HG03457 (cell line): Measurements from ENCODE around the gene CACNB4.
"Not testable (repeated sequence)": the region's sequence is repeated elsewhere in the genome, so short reads cannot be mapped to it uniquely, and the experiment has no call there.

Experiments
- ATAC-seq: cut with Tn5 transposase; IDR thresholded peaks from one replicate; pipeline ENCODE4 v1.9.1; 2021; ENCODE audit warnings: moderate number of reproducible peaks; ENCODE audit not compliant: unreplicated experiment

Gene CACNB4

DNA sequence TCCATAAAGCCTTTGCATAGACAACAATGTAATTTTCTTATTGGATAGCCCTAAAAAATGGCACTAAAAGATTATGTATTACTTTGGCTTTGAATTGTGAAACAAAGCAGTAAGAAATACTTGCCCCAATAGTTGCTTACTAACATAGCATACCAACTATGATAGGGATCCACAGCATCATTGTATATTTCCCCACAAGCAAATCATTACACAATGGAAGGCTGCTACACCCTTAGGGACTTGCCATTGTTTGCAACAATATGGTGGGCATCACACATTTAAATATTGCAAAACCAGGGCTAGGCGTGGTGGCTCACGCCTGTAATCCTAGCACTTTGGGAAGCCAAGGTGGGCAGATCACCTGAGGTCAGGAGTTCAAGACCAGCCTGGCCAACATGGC lies 74.4 kb downstream of the CACNB4 start:
- ATAC-seq: no peak

DNA sequence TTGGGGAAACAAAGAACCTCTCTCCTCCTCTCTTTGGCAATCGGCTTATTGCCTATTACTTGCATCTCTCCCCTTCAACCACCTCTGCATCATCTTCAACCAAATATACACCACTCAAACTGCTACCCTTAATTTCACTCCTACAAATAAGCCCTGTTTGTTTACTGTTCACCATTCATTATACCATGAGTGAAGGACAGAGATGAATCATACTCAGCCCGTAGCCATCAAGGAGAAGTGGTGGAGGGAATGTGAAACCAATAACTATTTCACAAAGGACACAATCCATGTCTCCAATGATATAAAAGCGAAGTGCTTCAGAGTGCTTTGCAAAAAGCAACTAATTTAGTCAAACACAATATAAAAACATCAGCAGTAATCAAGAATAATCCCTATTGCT lies 76.8 kb downstream of the CACNB4 start:
- no peak for ATAC-seq

DNA sequence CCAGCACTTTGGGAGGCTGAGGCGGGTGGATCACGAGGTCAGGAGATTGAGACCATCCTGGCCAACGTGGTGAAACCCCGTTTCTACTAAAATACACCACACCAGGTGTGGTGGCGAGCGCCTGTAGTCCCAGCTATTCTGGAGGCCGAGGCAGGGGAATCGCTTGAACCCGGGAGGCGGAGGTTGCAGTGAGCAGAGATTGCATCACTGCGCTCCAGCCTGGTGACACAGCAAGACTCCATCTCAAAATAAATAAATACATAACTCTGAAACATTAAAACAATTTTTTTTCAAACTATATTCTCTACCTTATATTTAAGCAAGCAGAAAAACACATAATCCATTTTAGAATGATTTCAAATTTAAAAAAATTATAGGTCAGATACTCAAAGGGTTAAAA lies 77.8 kb downstream of the CACNB4 start:
- not testable (repeated sequence) for ATAC-seq

DNA sequence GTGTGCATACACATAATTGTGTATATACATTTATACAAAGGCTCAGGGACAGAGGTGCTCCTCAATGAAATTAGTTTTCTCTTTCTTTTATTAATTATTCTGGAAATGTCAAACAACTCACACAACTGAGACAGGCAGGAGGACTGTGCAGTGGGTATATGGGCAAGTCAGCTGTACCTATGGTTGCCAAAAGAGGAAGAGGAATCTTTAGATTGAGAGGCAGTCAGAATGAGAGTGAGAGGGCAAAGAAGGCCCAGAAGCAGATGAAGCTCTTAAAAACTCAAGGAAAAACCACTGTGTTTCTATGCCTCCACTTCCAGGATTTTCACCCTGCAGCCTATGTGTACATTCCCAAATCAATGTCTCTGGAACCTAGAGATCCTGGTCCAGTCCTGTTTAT lies 79.1 kb downstream of the CACNB4 start:
- no peak for ATAC-seq

DNA sequence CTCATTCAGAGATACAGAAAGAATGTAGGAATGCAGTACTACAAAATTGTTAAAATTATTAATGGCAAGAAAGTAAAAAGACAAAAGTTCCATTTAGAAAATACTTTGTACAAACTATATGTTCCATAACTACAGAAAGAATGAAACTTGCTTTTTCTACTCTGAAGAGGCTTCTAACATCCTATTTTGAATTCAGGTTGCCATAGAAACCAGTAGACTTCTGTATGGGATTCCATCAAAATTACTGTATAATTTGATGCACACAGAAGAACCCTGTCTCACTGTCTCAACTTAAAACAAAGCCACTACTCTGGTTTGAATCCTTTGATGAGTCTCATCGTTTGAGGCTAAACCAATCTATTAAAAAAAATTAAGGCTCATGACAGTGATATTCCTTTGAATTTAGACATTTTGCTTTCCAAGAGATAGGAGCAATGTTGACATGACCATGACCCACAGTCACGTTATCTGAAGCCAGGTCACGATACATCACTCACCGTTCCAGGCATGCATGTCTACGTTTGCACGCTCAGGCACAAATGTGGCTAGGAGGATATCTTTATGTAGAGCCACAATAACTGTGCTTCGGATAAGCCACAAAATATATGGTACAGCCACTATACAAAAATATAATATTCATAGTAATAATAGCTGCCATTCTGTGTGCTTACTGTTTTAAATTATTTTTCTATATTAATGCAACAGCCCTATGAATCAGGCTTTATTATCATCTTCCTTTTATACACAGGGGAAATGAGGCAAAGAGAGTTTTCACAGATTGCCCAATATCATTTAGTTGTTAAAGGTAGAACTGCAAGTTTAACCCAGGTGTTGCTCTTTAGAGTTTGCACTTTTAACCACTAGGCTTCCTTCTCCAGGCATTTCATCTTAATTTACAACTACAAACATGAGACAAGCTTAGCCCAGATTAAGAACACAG lies 82.4 kb downstream of the CACNB4 start:
- ATAC-seq: no peak

DNA sequence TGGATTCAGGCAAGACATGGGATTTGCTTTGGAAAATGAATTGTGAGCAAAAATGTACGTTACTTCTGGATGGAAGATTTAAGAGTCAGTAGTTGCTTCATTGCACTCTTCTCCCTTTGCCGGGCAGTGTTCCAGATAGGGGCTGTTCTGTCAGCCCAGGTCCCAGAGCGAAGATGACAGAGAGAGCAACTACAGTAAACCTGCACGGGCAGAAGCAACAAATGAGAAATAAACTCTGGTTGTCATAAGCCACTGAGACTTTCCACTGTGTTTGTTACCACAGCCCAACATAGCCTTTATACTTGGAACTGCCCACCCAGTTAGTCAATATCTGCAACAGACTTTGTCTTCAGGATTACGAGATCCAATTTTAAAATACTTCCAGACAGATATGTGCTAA lies 83.3 kb downstream of the CACNB4 start:
- no peak for ATAC-seq

DNA sequence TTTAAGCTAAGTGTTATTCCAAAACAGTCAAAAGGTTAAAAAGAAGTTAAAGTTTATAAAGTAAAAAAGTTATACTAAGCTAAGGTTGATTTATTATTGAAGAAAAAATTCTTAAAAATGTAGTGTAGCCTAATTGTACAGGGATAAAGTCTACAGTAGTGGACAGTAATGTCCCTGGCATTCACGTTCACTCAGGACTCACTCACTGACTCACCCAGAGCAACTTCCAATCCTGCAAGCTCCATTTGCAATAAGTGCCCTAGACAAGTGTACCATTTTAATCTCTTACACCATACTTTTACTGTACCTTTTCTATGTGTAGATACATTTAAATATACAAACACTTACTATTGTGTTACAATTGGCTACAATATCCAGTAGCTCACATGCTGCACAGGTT lies 86.1 kb downstream of the CACNB4 start:
- no peak for ATAC-seq

DNA sequence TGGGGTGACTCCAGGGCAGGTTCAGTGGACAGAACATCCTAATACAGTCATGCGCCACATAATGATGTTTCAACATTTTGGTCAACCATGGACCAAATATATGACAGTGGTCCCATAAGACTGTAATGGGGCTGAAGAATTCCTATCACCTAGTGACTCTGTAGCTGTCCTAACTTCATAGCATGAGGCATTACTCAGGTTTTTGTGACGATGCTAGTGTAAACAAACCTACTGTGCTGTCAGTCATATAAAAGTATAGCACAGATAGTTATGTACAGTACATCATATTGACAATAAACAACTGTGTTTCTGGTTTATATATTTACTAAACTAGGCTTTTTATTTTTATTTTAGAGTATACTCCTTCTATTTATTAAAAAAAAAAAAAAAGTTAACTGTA lies 87.1 kb downstream of the CACNB4 start:
- no peak for ATAC-seq

DNA sequence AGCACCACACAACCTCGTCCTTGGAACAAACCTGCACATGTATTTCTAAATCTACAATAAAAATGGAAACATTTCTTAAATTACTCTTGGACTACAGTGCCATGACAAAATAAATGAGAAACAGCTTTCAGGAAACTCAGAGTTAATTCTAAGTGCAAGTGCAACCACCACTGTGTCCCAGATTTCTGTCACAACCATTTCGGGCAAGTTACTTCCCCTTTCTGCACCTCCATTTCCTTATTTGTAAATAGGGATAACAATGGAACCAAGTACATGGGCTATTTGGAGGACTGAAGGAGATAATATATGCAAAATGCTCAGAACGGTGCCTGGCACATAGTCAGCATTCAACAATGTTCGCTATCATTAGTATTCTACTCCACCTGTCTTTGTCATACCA lies 93.2 kb downstream of the CACNB4 start:
- ATAC-seq: no peak

DNA sequence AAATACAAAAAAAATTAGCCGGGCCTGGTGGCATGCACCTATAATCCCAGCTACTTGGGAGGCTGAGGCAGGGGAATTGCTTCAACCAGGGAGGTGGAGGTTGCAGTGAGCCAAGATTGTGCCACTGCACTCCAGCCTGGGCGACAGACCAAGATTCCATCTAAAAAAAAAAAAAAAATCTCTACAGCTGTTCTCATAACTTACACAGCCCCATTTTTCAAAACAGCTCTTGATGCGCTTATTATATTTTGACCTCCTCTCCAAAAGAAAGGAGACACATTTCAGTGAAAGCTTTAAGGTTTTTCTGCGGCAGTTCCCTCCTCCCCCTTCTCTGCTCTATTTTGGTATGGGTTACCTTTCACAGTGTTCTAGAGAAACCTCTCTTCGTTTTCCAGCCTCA lies 95.6 kb downstream of the CACNB4 start:
- ATAC-seq: not testable (repeated sequence)

DNA sequence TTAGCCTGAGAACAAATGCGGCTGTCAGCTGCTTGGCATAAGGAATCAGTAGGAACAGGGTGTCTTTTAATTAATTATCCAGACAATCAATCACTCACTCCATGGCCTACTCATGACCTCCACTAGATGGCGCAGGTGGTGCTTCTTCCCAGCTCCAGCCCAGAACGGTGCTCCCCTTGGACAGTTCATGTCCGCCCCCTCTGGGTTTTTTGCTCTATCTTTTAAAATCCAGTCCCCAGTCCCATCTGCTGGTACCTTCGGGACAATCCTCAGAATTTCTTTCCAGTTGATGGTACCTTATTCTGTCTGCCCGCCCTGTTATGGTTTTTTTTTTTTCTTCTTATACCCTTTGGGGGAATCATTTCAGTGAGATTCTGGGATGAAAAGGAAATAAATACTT lies 99.8 kb downstream of the CACNB4 start:
- peak; percentile 84 for ATAC-seq

DNA sequence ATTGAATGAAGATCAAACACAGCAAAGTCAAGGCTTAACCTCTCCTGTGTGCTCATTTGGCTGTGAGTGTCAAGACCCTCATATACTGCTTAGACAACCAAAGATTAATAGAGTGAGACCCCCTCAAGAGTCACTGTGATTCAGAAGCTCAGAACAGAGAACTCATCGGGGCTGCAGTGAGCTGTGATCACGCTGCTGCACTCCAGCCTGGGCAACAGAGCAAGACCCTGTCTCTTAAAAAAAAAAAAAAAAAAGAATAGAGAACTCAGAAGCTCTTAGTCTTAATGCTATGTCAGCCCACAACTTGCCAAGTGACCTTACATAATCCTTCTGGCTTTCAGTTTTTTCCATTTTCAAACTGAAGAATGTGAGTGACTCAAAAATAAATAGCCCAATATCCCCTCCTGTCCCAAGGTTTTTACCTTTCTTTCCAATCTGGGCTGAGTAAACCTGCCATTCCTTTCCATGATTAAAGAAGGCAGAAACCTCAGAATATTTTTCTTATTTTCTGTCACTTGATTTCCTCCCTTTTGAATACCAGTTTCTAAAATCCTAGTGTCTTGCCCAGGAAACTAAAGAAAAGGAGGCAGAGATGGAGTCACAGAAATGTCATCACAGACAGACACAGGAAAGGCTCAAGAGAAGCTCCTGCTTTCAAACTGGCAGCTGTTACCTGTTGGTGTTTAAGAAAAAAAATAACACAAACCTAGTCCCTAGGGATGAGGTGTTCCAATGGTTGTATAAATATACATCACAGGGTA lies 102.4 kb downstream of the CACNB4 start:
- ATAC-seq: no peak

DNA sequence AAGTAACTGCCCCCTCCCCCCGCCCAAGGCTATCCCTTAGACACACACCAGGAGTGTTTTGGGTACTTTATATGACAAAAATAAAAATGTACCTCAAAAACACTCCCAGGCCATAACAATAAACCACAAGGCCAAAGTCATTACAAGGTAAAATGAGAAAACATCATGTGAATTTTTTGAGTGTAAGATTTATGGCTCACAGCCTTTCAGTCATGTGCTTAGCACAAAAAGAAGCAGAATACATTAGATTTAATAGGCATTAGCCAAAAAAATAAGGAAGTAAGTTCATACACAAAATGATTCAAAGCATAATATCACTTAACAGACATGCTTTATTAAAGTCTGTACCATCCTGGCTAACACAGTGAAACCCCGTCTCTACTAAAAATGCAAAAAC lies 103.7 kb downstream of the CACNB4 start:
- ATAC-seq: no peak

DNA sequence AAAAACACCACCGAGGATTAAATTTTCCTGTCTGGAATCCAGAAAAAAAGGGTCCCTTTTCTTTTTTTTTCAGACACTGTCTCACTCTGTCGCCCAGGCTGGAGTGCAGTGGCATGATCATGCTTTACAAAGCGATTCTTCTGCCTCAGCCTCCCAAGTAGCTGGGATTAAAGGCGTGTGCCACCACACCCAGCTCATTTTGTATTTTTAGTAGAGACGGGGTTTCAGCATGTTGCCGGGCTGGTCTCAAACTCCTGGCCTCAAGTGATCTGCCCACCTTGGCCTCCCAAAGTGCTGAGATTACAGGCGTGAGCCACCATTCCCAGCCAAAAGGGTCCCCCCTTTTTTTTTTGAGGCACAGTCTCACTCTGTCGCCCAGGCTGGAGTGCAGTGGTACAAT lies 104.7 kb downstream of the CACNB4 start:
- ATAC-seq: not testable (repeated sequence)

DNA sequence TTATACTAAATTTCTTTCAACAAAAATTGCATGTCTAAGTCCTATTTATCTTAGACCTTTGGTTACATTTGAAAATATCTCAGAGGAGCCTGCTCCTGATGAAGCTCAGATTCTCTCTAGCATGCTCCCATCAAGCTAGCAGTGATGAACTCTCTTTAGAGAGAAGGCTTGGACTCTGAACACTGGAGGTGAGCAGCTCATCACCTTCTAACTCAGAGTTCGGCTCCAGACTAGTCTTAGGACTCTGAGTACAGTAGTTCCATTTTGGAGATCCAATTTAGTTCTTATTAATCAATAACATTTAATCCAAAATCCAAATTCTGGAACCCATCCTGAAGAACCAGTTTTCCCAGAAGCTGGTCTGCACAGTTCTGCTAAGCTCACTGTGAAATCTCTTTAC lies 107.8 kb downstream of the CACNB4 start:
- no peak for ATAC-seq

DNA sequence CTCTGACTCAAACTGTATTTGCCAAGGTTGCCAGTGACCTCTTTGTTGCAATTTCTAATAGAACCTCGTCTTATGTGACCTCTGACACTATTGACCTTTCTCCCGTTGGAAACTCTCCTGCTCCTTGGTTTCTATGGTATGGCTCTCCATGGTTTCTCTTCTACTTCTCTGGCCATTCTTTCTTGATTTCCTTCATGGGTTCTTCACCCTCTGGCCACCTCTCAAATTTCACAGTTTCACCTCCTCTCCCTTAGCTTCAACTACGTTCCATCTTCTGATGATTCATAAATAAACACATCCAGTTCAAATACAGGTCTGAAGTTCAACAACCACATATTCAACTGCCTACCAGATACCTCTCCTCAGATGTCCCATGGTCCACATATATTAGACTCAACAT lies 109.5 kb downstream of the CACNB4 start:
- no peak for ATAC-seq

DNA sequence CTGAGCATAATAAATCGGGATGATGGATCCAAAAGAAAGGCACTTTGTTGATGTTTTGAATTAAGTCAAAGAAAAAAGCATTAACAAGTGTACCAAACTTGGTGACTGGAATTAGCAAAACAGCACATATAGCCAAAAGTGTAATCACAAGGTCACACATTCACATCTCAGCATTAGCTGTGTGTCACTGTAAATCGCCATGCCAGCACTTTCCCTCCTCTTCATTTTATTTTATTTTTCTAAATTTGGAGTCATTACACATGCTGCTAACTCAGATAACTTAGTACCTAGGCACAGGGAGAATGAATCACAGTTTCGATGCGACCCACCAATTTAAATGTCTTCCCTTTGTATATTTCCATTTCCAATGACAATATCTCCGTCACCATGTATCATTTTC lies 111.4 kb downstream of the CACNB4 start:
- no peak for ATAC-seq

DNA sequence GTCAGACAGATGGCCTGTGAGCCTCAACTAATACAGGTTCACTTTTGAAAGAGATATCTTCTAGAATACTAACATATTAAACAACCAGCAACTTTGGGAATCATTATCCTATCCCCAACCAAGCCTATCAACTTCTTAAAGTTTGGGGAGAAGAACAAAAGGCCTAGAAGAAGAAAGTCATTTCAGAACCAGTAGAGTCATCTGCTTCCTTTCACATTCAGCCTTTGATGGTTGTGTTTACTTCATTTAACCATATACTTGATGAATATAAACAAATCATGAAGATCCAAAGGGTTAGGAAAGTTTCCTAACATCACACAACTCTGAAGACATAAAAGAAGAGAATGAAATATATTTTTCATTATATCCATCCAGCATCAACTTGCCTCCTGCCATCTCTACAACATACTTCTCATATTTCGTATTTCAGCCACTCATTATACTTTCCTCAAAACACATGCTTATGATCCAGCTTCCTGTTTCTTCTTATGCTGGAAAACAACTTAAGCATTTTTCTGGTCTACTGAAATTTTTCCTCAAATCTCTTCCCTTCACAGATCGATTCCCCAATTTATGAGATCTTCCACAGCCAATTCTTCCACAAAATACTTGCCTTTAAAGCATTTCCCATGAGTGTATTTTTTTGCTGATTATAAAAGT lies 114.3 kb downstream of the CACNB4 start:
- no peak for ATAC-seq

DNA sequence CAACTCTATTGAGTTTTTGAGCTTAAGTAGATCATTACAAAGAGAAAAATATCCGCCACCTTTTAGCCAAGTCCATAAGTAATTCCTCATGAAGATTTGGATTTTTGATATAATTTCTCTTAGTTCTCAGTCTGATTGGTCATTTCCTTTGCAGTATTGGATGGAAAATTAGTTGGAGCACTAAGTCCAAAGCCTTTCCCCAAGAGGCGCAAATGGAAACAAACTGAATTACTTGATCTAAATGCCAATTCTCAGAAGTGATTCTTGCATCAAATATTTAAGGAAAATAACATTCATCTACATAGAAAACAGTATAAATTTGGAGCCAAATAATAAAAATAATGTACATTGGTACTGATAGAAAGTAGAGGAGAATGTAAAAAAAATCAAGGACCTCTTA lies 115.6 kb downstream of the CACNB4 start:
- ATAC-seq: no peak

DNA sequence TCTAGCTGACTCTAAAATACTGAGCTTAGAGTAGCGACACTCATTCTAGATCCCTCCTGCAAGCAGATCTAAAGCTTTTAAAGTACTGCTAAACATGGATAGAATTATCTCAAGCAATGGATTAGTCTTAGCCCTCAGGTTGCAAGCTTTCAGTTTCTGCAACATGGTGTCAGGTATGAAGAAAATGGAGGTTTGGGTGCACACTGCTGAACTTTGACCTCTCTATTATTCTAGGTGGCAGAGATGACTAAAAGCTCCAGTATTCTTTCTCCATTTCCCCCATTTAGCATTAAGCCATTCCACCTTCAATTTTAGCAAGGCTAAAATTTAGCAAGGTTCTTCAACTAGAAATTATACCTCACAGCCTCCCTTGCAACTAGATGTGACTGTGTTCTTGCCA lies 117.0 kb downstream of the CACNB4 start:
- ATAC-seq: no peak

DNA sequence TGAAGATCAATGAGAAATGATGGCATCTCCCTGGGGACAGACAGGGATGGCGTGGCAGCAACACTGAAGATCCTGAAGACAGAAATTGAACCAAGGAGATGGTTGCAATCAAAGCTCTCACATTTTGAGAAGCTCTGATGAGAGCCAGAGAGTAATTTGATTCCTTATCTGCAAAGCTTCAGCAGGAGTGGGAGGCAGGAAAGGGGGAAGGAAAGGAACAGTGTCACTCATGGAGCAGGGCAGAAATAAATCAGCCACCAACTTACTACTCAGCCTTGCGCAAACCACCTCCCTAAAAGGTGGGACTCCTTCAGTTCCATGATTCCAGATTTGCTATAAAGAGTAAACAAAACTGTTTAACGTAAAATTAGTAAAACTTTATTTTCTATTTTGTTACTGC lies 119.2 kb downstream of the CACNB4 start:
- ATAC-seq: no peak

DNA sequence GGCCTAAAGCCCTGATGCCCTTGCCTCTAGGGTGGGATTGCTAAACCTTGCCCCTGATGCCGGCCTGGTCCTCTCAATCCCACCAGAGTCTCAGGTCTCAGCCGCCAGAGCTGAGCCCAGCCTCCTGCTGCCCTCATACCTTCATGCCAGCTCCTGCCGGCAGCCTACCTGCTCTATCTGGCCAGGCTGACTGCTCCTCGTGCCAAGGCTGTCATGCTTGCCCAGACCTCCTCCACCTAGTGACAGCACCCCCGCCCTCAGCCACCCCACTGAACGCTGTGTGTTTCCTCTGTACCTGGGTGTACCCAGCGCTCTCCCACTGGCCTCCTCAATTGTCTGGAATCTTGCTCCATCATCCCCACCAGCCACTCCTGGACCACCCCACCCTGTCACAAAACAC lies 120.1 kb downstream of the CACNB4 start:
- no peak for ATAC-seq
